Measurements from ENCODE around the gene RHOH. TPM values are rescaled to one million over a fixed set of nuclear protein-coding genes. Genes with fewer than 3 reads are reported as not detected.
"Not testable (repeated sequence)": the region's sequence is repeated elsewhere in the genome, so short reads cannot be mapped to it uniquely, and the experiment has no call there.

RHOH gene, protein sequence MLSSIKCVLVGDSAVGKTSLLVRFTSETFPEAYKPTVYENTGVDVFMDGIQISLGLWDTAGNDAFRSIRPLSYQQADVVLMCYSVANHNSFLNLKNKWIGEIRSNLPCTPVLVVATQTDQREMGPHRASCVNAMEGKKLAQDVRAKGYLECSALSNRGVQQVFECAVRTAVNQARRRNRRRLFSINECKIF
- total RNA-seq (2014; rRNA removed; shearing (Covaris generic)) = not detected in 2 replicates

DNA sequence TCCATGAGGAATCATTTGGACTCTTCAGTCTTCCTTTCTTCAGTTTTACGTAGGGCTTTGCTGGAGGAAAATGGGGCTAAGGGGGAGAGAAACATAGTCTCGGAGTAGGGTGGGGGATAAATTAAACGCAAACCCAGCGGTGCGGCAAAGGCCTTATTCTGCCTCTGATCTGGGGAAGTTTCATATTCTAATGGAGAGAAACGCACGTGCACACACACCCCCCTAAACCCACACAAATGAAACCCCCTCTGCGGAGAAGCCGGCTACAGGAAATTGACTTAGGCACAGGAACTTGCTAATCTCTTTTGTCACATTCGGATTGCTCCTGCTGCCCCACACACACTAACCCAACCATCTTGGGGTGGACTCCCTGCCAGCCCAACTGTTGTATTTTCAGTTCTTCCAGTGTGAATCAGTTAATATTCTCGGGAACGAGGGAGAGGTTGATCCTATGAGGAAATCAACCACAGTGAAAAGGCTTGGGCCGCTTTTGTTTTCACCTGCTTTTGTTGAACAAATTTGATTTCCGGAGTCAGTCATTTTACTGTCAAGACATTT, at the start of gene RHOH:
RHOH (plus strand) TSS at position 308 of the 558 bp plus-strand sequence. CDS start 46,356 bp downstream, outside the sequence.
- no peak for DNase-seq (ENCODE audit: low spot score)

DNA sequence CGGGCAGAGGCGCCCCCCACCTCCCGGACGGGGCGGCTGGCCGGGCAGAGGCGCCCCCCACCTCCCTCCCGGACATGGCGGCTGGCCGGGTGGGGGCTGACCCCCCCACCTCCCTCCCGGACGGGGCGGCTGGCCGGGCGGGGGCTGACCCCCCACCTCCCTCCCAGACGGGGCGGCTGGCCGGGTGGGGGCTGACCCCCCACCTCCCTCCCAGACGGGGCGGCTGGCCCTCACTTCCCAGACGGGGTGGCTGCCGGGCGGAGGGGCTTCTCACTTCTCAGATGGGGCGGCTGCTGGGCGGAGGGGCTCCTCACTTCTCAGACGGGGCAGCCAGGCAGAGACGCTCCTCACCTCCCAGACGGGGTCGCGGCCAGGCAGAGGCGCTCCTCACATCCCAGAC, 49.3 kb upstream of the RHOH start:
- not testable (repeated sequence) for DNase-seq (ENCODE audit: low spot score)

DNA sequence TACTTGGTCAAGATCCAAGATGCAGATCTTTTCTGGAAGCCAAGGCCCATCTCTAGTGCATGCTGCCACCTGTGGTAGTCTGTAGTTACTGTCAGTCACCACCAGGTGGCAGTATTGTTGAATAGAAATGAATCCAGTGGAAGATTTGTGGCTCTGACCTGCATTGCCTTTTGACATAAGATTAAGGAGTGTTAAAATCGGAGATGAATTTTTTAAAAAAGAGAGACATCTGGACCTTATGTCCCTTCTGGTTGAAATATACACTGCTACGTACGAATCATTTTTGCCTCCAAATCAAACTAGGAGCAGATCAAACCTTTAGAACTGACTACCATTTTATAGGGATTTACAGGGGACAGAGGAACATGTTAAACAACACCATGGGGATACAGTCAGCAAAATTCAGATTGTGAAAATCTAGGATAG, 46.9 kb upstream of the RHOH start:
- DNase-seq (ENCODE audit: low spot score) = peak; percentile 92

DNA sequence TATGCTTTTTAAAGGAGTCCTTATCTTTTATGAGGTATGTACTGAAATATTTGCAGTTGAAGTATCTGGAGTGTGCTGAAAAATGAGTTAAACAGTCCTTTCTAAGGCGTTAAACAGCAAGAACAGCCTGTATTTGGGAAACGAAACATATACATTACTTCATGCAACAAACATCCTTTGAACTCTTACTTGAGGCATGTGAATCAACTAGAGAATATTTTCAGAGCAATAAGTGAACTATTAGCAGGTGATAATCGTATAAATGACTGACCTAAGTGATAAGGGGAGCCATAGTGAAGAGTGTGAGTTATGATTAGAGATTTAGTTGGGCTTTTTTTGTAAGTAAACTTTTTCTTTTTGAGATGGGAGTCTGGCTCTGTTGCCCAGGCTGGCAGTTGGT, 45.9 kb upstream of the RHOH start:
- no peak for DNase-seq (ENCODE audit: low spot score)

DNA sequence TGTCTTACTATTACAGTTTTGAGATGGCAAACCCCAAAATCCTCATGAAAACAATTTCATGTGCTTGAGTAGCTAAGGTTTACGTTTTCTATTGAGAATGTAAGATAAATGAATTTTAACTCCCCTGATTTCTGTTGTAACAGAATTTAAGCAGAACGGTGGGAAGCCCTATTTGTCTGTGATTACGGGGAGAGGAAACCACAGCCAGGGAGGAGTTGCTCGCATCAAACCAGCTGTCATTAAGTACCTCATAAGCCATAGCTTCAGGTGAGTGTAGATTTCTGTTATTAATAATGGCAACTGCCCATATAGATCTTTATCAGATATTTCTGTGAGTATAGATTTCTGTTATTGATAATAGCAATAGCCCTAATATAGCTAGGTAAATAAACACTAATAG, 44.2 kb upstream of the RHOH start:
- no peak for DNase-seq (ENCODE audit: low spot score)

DNA sequence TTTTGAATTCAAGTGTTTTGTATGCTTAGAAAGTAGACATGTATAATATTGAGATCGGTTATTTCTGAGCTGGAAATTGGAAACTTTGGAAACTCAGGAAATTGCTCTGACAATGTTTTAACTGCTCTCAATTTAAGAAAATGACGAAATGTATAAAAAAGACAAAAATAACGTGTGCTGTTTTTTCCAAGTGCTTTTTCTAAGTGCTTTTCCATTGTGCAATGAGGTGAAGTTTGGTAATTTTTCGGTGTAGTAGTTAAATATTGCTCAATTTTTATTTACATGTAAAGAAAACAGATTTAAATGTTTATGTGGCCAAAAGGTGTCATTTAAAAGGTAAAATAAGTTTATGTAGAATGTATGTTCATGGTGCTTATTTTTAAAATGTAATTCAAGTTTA, 39.4 kb upstream of the RHOH start:
- DNase-seq (ENCODE audit: low spot score) = no peak

DNA sequence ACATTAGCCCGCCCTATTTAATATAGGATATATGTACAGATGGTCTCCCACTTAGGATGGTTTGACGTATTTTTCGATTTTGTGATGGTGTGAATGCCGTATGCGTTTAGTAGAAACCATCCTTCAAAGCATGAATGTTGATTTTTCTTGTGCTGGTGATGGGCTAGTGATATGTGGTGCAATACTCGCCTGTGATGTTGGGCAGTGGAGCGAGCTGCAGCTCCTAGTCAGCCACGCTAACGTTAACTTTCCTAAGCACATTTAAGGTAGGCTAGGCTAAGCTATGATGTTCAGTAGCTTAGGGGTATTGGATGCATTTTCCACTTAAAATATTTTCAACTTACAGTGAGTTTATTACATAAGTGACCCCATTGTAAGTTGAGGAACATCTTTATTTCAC, 36.6 kb upstream of the RHOH start:
- no peak for DNase-seq (ENCODE audit: low spot score)

DNA sequence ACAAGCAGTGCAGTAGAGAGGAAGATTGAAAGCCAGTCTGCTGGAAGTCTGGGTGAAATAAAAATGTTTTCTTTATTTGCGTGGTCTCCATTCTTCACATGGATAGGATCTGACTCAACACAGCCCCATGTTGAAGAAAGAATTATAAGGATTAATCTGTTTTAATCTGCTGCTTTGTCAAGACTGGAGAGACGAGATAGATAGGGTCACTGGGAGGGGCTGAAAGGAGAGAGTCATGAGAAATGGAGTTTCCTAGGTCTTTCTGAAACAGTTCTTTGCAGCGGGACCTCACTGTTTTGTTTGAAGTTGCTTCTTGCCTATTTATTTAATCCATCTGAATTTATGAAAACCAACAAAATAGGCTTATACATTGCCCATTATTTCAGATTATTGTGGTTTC, 32.4 kb upstream of the RHOH start:
- no peak for DNase-seq (ENCODE audit: low spot score)

DNA sequence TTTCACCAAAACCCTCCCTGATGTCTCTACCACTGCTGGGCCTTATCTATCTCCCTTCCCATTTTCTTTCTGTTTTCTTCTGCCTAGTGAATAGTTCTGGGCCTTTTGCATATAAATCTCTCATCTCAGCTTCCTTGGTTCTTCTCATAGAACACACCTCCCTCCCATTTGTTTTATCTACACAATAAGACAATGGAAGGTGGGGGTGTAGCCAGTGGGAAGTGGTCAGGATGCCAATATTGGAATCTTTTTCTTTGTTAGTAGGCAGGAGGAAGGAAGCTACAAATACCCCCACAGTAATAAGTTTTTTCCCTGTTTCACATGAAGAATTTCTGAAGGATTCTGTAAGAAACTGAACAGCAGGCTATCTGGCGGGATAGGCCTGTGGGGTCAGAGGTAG, 30.9 kb upstream of the RHOH start:
- no peak for DNase-seq (ENCODE audit: low spot score)

DNA sequence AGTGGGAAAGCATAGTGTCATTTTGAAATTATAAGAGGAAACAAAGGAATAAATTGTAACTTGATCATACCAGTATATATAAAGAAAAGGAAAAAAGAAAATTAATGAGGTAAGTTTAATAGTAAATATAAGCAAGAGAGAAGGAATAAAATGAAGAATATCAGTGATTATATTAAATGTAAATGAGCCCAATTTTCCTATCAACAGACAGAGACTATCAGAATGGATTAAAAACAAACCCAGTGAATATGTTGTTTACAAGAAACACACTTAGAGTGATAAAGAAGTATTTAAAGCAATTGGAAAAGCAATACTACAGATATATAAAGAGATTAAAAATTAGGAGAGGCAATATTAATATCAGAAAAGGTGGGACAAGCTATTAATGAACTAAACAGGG, 28.8 kb upstream of the RHOH start:
- DNase-seq (ENCODE audit: low spot score) = no peak

DNA sequence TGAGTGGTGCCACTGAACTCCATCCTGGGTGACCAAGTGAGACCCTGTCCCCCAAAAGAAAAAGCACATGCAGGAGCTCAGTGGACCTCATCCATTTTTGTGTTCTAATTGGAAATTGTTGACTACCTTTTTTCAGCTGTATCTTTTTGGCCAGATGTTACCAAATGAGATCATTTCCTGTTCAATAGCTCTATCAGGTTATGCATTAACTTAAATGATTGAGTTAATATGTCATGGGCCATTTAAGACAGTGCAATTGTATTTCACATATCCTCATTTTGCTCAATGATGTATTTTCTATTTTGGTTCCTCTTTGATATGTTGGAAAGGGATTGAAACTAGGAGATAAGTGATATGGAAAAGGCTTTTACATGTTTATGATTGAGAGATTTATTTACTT, 26.2 kb upstream of the RHOH start:
- DNase-seq (ENCODE audit: low spot score) = no peak

DNA sequence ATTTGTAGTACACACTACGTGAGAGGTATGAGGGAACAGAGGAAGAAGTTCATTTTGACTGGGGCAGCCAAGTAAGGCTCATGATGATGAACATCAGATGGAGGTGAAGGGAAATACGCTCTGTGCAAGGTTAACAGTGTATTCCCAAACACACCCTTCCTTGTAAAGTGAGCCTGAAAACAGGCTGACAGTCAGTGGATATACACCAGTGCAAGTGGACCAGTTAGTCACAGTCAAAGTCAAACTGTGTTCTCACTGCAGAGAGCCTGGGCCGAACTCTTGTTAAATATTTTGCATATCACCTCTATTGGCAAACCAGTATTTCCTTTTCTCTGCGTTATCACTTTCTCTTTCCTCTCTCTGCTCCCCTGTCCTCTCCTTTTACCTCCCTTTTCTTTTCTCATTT, 23.4 kb upstream of the RHOH start:
- DNase-seq (ENCODE audit: low spot score) = no peak

DNA sequence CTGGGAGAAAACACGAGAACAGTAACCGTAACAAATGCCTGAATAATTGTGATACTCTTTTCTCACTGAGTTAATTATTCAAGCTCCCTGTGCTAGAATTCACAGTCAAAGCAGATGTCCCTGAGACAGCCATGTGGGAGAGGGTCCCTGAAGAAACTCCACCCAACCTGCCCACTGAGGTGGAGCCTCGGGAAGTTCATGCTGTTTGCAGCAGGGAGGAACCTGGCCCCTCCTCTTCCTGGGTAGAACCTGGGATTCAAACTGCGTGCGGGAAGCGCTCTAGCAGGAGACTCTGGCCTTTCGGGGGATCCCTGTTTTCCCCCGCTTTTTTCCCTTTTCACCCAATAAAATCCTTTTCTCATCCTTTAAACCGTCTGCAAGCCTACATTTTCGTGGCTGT, 20.2 kb upstream of the RHOH start:
- DNase-seq (ENCODE audit: low spot score) = no peak

DNA sequence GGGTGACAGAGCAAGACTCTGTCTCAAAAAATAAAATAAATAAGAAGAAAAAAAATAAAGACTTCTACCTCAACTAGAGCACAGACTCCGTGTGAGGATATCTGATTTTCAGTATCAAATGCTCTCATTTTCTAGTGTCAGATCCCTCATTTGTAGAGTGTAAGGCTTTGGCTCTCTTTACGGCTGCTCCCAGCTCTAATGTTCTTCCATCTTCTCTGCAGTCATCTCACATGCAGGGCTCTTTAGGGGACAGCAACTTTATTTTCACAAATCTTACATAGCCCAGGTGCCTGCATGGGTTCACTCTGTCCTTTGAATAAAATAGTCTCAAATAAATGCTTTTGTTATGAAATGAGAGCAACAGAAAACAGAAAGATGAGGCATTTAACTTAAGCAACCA, 19.2 kb upstream of the RHOH start:
- no peak for DNase-seq (ENCODE audit: low spot score)

DNA sequence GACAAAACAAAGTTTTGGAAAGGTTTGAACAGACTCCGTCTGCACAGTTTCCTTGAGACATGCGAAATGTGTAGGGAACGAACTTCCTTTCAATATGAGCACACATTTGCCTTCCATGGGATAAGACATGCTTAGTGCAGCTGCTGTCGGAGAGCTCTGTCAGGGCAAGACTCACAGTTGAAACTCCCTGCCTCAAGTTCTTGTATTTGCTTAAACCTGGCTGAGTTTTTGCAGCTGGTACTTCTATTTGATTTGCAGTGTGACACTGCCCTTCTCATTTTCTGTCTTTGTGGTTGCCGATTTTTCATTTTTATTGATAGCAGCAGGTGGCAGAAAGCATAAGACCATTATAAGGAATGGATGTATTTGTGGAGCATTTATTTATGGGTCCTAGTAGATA, 18.2 kb upstream of the RHOH start:
- DNase-seq (ENCODE audit: low spot score) = no peak

DNA sequence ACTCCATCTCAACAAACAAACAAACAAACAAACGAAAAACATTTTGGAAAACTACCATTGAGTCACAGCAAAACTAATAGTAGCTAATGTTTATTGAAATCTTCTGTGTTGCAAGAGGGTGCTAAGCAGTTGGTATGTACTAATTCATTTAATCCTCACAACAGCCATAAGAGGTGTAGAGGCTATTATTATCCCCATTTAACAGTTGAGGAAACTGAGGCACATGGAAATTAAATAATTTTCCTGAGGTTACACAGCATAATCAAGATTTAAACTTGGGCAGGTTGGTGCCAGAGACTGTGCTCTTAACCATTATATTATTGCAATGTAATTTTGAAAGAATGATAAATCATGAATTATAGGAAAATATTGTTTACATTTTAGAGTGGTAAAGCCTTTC, 17.5 kb upstream of the RHOH start:
- DNase-seq (ENCODE audit: low spot score) = no peak

DNA sequence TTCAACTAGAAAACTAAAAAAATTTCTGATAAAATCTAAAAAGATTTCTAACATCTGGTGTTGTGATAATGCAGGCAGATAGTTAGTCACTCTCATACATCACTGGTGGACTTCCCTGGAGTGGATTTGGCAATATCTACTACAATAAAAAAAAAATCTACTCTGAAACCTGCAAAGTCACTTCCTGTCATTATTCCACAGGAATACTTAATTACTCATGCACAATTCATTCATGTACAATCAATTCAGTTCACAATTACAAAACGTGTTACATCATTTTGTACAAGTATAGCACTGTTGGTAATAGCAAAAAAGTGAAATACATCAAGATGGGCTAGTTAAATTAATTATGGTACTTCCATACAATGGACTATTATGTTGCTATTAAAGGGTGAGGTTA, 16.5 kb upstream of the RHOH start:
- DNase-seq (ENCODE audit: low spot score) = peak; percentile 12

DNA sequence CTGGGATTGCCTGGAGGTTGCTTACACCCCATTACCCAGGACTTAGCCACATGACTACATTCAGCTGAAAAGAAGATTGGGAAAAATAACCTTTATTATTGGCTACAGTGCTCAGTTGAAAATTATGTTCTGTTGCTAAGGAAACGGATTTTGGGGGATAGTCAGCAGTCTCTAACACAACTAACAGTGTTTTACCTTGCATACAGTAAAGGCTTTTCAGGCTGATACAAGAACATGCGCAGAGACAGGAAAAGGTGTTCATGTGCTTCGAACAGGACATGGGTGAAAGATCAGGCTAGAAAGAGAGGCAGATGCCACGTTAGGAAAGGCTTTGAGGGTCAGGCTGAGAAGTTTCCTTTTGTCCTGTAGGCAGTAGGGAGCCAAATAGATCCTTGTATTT, 14.8 kb upstream of the RHOH start:
- no peak for DNase-seq (ENCODE audit: low spot score)

DNA sequence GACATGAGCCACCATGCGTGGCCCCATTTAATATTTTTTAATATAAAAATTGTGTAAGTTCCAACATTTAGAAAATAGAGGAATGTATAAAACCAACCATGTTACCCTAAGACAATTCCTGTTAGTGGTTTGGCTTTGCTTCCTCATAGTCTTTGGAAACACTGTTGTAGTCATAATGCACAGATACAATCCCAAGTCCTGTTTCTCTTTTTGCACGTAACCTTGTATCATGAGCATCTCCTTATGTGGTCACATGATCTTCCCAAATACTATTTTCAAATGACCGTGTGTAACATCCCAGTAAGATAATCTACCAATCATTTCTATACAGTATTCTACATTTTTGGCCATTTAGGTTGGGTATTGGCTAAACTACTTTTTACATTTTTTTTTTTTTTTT, 13.9 kb upstream of the RHOH start:
- no peak for DNase-seq (ENCODE audit: low spot score)

DNA sequence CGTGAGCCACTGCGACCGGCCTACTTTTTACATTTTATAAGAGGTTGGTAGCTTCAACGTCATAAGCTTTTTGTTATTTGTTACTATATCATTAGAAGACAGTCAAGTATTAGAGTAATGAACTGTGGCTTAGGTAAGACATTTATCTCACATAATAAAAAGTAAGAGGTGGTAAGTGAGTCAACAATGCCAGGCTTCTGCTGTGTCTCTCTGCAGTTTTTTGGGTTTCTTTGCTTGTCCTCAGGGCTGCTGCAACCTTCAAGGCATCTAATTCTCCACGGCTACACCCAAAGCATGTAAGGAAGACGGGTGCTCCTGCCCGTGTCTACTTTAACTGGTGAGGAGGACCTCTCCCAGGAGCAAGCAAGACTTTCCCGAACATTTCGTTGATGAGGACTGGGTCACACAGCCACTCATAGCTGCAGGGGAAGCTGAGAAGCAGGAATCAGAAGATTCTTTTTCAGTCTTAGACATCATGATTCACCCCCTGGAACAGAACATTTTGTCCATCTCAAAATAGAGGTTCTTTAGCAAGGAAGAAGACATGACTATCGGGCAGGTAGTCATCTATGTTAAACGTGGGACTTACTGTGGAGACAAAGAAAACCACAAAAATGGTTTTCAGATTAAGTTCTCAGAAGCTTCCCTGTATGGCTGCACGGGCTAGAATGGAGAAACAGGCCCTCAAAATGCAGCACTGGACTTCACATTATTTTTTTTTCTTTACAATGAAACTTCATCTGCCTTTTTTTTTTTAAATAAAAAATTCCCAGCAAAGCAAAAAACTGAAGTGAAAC, 13.0 kb upstream of the RHOH start:
- DNase-seq (ENCODE audit: low spot score) = no peak

DNA sequence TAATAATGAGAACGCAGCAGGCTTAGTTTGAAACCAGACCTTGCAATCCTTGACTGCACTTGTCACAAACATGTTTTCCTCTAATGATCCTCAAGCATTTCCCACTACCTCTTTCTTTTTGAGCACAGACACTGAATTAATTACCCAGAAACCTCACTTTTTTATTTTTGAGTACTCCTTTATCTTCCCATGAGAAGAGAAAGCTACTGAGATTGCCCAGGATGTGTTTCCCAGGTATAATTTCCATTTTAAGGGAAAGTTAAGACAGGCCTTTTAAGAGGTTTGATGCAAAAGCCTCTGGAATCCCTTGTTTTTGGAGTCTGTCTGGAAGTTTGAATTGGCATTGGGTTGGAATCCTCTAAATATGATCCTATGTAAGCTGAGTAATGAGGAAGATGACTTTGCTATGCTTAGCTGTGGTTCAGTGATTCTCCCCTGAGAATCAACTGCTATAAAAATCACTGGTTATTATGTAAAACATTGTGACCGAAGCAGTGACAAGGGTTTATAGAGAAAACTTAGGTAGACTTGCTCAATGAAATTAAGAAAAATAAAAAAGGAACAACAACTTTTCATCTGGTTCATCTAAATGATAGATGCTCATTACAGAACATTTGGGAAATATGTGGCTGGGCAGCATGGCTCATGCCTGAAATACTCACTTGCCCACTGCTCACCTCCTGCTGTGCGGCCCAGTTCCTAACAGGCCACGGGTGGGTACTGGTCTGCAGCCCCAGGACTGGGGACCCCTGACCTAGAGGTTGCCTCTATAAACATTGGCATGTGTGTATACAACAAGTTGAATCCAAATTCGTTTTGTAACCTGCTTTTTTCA, 10.8 kb upstream of the RHOH start:
- DNase-seq (ENCODE audit: low spot score) = no peak

DNA sequence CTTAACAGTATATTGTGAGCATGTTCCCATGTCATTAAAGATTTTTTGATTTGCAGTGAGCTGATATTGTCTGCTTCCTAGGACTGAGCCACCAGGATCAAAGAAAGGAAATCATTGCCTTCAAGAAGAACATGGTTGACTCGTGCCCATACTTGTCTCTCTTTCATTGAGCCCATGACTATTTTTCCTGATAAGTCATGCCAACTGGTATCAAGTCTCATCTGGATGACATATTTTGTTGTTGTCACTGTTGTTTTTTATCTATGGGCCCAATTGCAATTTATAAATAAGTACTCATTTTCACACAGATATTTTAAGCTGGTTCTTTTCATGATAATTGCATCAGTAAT, 10.2 kb upstream of the RHOH start:
- no peak for DNase-seq (ENCODE audit: low spot score)
